HUES6 (cell line): Measurements from ENCODE around the gene ZXDC.

Source experiments
- H3K27ac ChIP-seq: 2 replicates; pipeline ENCODE4 v1.7.0; 2013; ENCODE audit warnings: low read depth, mild to moderate bottlenecking, low read length, inconsistent platforms
- H3K27me3 ChIP-seq: 2 replicates; pipeline ENCODE4 v1.6.1; 2013; ENCODE audit warnings: low read length; ENCODE audit not compliant: control insufficient read depth, insufficient read depth
- H3K36me3 ChIP-seq: 2 replicates; pipeline ENCODE4 v1.6.1; 2013; ENCODE audit warnings: low read length; ENCODE audit not compliant: control insufficient read depth, insufficient read depth
- H3K4me1 ChIP-seq: 2 replicates; pipeline ENCODE4 v1.6.1; 2013; ENCODE audit warnings: low read length; ENCODE audit not compliant: control insufficient read depth, insufficient read depth
- H3K4me3 ChIP-seq: 2 replicates; pipeline ENCODE4 v1.5.1; 2013; ENCODE audit warnings: low read depth, low read length
- H3K9ac ChIP-seq: one replicate; pipeline ENCODE4 v1.6.1; 2013; ENCODE audit warnings: mild to moderate bottlenecking, low read length
- H3K9me3 ChIP-seq: 2 replicates; pipeline ENCODE4 v1.6.1; 2013; ENCODE audit warnings: low read depth, low read length; ENCODE audit not compliant: control insufficient read depth, insufficient read depth

ZXDC gene

DNA sequence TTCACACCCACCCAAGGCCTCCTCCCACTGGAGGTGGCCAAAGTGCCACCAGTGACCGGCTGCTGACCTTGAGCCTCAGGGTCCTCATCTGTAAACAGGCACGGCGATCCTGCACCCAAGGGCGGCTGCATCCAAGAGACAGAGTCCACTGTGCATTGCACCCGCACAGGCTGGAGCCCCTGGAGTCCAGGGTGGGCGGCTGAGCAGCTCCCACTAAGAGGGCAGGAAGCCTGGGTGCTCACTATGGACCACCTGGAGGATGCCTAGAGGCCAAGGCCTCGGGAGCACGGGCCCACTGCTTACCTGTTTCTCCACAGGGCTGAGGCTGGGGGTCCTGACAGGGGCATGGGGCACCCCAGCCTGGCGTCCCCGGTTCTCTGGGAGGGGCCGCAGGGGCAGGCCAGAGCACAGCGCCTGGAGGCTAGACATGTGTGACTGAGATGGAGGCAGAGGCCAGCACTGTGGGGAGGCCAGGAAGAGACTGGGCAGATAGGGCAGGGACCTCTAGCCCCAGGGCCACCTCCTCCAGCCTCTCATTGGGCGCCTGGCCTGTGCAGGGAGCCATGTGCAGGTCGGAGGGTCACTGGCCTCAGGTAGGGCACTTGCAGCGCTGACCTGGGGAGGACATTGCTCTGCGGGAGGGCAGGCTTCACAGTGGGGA, 41.7 kb upstream of the ZXDC start, which contains the start of gene UROC1:
TSS of gene UROC1 (minus strand) at position 483 of the 661 bp plus-strand sequence. CDS start at position 429, 54 bp downstream.
- Histone ChIP-seq H3K27me3 (peaks cover 1% of the 10 kb centered on the region), H3K9me3 (no peaks in the 10 kb centered on the region), H3K27ac (no peak within 1 kb of the TSS), H3K9ac (no peak within 1 kb of the TSS), H3K4me3 (no peak within 1 kb of the TSS), H3K36me3 (no peaks in the 10 kb centered on the region), H3K4me1 (no peaks in the 10 kb centered on the region)

DNA sequence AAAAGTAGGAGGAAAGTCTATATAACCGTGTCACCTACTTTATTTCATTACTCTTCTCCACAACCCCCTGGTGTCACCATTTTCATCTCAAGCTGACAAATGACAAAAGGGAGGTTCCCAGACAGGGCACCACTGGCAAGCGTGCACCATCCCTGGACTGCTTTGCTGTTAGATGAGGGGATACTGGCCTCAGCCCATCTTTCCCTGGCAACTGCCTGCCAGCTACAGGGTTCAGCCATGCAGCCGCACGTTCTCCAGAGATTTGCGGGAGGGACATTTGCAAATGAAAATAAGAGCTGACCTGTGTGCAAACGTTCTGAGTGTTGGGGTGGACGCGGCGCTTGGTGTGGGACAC, 41.2 kb upstream of the ZXDC start:
- H3K36me3 ChIP-seq, result no peaks in the 10 kb centered on the region
- no peaks in the 10 kb centered on the region for H3K4me1 ChIP-seq
- H3K27me3 ChIP-seq, result no peaks in the 10 kb centered on the region; the same call in 1 of the 2 replicates
- no peak overlapping the region for H3K9ac ChIP-seq
- H3K27ac ChIP-seq, result no peak overlapping the region
- no peak overlapping the region for H3K4me3 ChIP-seq
- H3K9me3 ChIP-seq, result no peaks in the 10 kb centered on the region

- Histone ChIP-seq H3K9ac (no peak overlapping the region), H3K9me3 (no peaks in the 10 kb centered on the region), H3K27me3 (no peaks in the 10 kb centered on the region; the same call in 1 of the 2 replicates), H3K4me3 (no peak overlapping the region), H3K4me1 (no peaks in the 10 kb centered on the region), H3K27ac (no peak overlapping the region), H3K36me3 (no peaks in the 10 kb centered on the region)
Measured at GRCh38 chr3:126516152-126516935, 40.7 kb upstream of the ZXDC start.

GRCh38 chr3:126515066-126515706, 39.5 kb upstream of the ZXDC start:
- Histone ChIP-seq H3K9ac (no peak overlapping the region), H3K36me3 (no peaks in the 10 kb centered on the region), H3K27ac (no peak overlapping the region), H3K27me3 (no peaks in the 10 kb centered on the region; the same call in 1 of the 2 replicates), H3K4me1 (no peaks in the 10 kb centered on the region), H3K4me3 (no peak overlapping the region), H3K9me3 (no peaks in the 10 kb centered on the region)

DNA sequence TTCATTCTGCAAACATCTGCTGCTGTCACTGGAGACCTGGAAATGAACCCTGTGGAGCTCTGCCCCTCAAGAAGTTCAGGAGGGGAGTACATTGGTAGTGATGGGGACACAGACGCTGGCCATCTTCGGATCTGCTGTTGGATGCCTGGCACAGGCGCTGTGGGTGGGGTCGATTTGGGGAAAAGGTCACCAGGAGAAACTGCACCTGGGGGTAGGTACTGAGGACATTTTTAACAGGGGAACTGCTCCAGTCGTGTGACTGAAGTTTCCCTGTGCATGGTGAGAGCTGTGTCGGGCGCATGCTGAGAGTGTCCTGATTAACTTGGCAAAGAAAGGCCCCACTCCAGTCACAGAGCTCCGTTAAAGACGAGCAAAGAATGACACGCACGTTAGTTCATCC, 38.5 kb upstream of the ZXDC start:
- Histone ChIP-seq H3K4me1 (no peaks in the 10 kb centered on the region), H3K27me3 (no peaks in the 10 kb centered on the region; the same call in 1 of the 2 replicates), H3K4me3 (no peak overlapping the region), H3K9ac (no peak overlapping the region), H3K27ac (no peak overlapping the region), H3K36me3 (no peaks in the 10 kb centered on the region), H3K9me3 (no peaks in the 10 kb centered on the region)

GRCh38 chr3:126512916-126513650, 37.4 kb upstream of the ZXDC start:
- H3K36me3 ChIP-seq, result no peaks in the 10 kb centered on the region
- no peaks in the 10 kb centered on the region for H3K9me3 ChIP-seq
- no peak overlapping the region for H3K4me3 ChIP-seq
- H3K9ac ChIP-seq, result no peak overlapping the region
- no peak overlapping the region for H3K27ac ChIP-seq
- H3K27me3 ChIP-seq, result no peaks in the 10 kb centered on the region; the same call in 1 of the 2 replicates
- H3K4me1 ChIP-seq, result no peaks in the 10 kb centered on the region

- no peak overlapping the region for H3K9ac ChIP-seq
- H3K9me3 ChIP-seq, result no peaks in the 10 kb centered on the region
- no peaks in the 10 kb centered on the region; the same call in 1 of the 2 replicates for H3K27me3 ChIP-seq
- no peak overlapping the region for H3K27ac ChIP-seq
- H3K36me3 ChIP-seq, result no peaks in the 10 kb centered on the region
- no peak overlapping the region for H3K4me3 ChIP-seq
- no peaks in the 10 kb centered on the region for H3K4me1 ChIP-seq
Measured at GRCh38 chr3:126512026-126512425, 36.3 kb upstream of the ZXDC start.

DNA sequence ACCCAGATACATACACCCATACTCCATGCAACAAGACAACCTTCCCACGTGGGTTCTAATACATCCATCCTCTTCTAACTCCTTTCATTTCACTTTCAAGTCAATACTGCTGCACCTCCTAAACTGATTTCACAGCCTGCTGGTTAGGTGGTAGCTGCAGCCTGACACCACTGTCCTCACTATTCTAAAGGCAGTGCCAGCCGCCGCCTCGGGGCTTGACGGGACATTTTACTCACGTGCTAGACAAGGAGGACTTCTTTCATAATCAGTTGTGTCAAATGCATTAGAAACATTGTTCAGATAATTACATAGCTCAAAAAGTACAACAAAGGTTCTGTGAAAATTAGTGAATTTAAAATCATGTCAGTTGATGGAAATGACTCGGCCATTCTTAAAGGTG, 35.6 kb upstream of the ZXDC start:
- no peak overlapping the region for H3K27ac ChIP-seq
- no peaks in the 10 kb centered on the region for H3K9me3 ChIP-seq
- H3K4me3 ChIP-seq, result no peak overlapping the region
- no peaks in the 10 kb centered on the region for H3K4me1 ChIP-seq
- H3K9ac ChIP-seq, result no peak overlapping the region
- no peaks in the 10 kb centered on the region for H3K36me3 ChIP-seq
- H3K27me3 ChIP-seq, result no peaks in the 10 kb centered on the region; the same call in 1 of the 2 replicates

DNA sequence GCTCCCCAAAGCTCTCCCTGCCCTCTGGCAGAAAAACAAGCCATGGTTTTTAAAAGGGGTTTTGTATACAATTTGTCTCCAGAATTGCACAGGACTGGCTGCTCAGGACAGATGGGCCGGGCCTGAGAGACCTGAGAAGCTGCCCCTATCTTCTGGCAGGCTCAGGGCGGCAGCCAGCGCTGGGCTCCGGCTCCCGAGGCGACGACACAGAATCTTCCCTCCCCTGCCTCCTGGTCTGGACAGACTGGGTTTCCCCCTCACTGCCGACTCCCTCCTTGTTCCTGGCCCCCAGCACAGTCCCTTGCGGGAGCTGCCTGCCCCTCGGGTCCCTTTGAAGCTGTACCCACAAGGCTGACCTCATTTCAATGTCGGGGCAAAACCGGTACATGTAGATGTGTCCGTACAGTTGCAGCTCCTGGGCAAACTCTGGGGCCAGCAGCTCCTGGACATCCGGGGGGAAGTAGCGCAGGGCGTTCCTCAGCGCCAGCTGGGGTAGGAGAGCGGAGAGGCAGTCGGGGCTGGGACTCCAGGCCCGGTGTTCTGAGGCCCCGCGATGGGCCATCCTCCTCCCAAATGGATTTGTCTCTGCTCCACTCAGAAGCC, 34.7 kb upstream of the ZXDC start:
- Histone ChIP-seq H3K4me3 (no peak overlapping the region), H3K27ac (no peak overlapping the region), H3K9me3 (no peaks in the 10 kb centered on the region), H3K27me3 (no peaks in the 10 kb centered on the region; the same call in 1 of the 2 replicates), H3K9ac (no peak overlapping the region), H3K4me1 (no peaks in the 10 kb centered on the region), H3K36me3 (no peaks in the 10 kb centered on the region)

DNA sequence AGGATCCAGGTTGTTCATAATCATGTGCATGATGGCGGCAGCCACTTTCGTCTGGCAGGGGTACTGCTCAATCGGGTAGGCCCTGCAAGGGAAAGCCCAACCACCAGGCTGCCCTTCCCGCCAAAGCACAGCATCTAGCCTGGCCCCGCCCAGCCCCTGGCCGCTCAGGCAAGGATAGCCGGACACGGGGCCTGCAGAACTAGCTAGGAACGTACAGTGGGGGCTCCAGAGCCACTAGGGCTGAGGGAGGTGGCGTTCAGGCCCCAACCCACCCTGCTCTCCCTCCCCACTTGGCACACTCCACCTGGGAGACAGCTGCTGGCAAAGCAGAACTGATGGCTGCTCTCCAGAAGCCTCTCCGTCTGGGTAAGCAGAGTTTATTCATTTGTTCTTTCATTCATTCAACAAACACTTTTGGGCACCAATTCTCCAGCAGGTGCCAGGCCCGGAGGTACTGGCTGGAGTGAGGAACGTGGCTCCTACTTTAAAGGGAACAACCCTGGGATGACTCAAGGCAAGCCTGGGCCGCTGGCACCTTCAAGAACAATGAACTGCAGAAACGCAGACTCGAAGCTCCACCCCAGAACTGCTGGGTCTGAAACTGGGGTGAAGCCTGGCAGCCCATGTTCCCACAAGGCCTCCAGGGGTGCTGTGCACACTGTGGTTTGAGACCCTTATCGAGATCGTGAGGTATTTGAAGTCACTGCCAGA, 34.1 kb upstream of the ZXDC start:
- H3K27me3 ChIP-seq, result no peaks in the 10 kb centered on the region; the same call in 1 of the 2 replicates
- H3K4me1 ChIP-seq, result no peaks in the 10 kb centered on the region
- H3K36me3 ChIP-seq, result no peaks in the 10 kb centered on the region
- no peak overlapping the region for H3K27ac ChIP-seq
- H3K4me3 ChIP-seq, result no peak overlapping the region
- no peak overlapping the region for H3K9ac ChIP-seq
- H3K9me3 ChIP-seq, result no peaks in the 10 kb centered on the region
